ENCODE measurements around the gene NEGR1.

NEGR1 gene

GRCh38 chr1:71766748-71767147, 515.6 kb downstream of the NEGR1 start:
- no peak for DNase-seq
- intact Hi-C loops (cut with DNase I) = no loop called here

- DNase-seq = no peak
- intact Hi-C loops (cut with DNase I) = no loop called here
Measured at GRCh38 chr1:71762514-71763255, 519.7 kb downstream of the NEGR1 start.

DNA sequence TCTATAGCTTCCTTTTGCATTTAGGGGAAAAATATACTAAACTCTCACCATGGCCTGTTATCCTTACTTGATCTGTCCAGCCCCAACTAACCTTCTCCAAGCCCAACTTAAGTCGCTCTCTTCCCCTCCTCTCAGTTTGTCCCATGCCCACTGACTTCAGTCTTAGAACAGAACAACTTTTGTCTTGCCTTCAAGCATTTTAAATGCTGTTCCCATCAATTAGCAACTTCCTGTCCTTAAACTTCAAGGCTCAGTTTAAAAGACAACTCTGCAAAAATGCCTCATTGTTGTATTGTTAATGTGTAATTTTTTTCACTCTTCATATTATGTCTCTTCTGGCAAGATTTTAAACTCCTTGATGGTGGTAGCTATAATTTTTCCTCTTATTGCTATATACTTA, 526.9 kb downstream of the NEGR1 start:
- DNase-seq = no peak
- intact Hi-C loops (cut with DNase I) = no loop called here

DNA sequence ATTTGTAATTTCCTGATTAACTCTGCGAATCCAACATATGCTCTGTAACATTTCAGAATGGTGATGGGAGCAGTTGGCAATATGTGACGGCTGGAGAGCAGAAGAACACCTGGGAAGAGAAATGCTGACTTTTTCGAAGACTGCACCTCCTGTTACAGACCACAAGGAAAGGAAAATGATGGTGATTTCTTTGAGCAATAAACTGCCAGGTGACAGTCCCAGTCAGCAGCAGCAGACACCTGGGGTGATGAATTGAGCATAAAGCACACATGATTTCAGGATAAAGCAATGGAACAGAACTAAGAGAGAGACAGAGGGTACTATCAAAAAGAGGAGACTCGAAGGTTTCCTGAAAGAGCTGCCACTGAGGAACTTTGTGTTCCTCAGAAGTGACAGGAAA, 528.6 kb downstream of the NEGR1 start:
- DNase-seq = no peak
- intact Hi-C loops (cut with DNase I) = no loop called here

GRCh38 chr1:71745326-71745725, 537.0 kb downstream of the NEGR1 start:
- DNase-seq = no peak
- intact Hi-C loops (cut with DNase I) = no loop called here

GRCh38 chr1:71743862-71744261, 538.5 kb downstream of the NEGR1 start:
- DNase-seq = no peak
- intact Hi-C loops (cut with DNase I) = no loop called here

GRCh38 chr1:71738910-71739309, 543.4 kb downstream of the NEGR1 start:
- intact Hi-C loops (cut with DNase I) = no loop called here
- DNase-seq = no peak

GRCh38 chr1:71738256-71738655, 544.1 kb downstream of the NEGR1 start:
- no peak for DNase-seq
- intact Hi-C loops (cut with DNase I) = no loop called here

DNA sequence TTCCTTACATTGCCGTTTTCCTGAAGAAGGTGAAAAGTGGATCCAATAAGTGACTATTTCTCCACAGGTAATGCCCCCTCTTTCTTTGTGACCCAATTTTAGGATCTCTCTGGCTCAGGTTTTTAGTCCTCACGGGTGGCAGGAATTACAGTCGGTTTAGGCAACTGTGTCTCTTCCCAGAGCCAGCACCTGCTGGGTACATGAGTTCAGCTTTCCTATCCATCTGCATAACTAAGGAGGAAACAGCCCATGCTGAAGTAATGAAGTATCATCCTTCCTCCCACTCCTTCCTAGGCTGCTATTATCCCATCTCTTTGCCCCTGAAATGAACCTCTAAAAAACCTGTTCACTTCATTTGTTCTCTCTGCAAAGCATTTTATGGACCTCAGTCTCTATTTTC, 544.6 kb downstream of the NEGR1 start:
- intact Hi-C loops (cut with DNase I) = no loop called here
- no peak for DNase-seq

- DNase-seq = no peak
- intact Hi-C loops (cut with DNase I) = no loop called here
Measured at GRCh38 chr1:71733121-71733520, 549.2 kb downstream of the NEGR1 start.

DNA sequence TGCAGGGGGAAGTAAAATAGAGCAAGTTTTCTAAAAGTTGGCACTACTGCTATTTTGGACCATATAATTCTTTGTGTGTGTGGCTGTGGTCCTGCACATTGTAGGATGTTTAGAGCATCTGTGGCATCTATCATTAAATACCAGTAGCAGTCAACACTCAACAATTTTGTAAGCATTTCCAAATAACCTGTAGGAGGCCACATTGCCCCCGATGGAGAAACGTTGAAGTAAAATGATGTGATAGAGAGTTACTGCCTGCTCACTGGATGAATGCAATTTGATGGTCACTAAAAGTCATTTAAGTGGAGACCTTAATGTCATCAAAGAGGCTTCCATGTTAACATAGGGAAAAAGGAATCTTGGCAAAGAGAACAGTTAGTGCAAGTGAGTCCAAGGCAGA, 560.8 kb downstream of the NEGR1 start:
- DNase-seq = no peak
- intact Hi-C loops (cut with DNase I) = no loop called here

DNA sequence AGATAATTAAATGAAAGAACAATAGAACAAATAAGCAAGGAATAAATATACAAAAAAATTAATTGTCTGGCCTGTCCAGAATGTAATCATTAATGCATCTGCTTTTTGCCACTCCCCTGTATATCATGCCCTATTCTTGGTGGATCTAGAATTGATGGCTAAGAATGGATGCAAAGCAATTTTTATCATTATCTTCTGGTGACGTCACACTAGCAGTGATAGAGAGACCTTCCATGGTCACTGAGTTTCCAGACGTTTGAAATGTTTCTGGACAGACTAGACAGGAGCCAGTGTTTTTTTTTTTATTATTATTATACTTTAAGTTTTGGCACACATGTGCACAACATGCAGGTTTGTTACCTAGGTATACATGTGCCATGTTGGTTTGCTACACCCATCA, 563.0 kb downstream of the NEGR1 start:
- intact Hi-C loops (cut with DNase I) = no loop called here
- no peak for DNase-seq

DNA sequence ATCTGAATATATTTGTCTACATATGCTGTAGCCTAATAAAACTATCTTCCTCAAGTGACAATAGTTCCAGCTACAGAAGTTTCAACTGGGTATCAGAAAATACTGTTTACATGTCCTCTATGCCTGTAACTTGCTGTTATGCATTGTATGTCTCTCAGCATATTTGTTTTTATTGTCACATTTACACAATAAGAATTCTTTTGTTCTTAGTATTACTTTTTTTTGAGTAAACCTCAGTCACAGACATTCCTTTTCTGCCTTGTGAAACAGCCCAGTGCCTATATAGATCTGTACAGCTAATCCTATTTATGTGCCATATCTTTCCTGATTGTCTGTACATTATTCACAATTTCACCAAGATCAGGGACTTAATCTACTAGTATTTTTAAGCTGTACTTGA, 565.2 kb downstream of the NEGR1 start:
- DNase-seq = no peak
- intact Hi-C loops (cut with DNase I) = no loop called here

GRCh38 chr1:71711456-71711855, 570.9 kb downstream of the NEGR1 start:
- no peak for DNase-seq

GRCh38 chr1:71706029-71706671, 576.2 kb downstream of the NEGR1 start:
- intact Hi-C loops (cut with DNase I) = no loop called here
- peak in 1 of 42 donors; percentile 4 for DNase-seq

More at GRCh38 chr1:71711456-71711855, 570.9 kb downstream of the NEGR1 start:
- intact Hi-C loops (cut with DNase I) = no loop called here

- intact Hi-C loops (cut with DNase I) = no loop called here
- no peak for DNase-seq
Measured at GRCh38 chr1:71698186-71698585, 584.2 kb downstream of the NEGR1 start.

DNA sequence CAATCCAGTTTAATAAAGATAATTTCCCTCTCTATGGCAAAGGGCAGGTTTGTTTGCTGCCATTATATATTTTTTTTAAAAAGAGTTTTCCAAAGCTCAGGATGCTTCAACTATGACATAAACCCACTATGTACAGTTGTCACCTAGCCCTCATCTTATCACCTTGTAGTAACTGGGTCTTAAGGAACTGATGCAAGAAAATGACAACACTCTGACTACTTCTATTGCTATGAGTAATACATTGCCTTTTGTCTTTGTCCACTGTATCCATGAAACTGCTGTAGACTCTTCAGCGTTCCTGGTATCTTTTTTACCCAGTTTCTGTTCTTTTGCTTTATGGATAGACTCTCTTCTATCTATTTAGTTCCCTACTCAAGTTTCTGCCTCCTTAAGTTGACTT, 586.5 kb downstream of the NEGR1 start:
- no peak for DNase-seq
- intact Hi-C loops (cut with DNase I) = no loop called here

- intact Hi-C loops (cut with DNase I) = no loop called here
- no peak for DNase-seq
Measured at GRCh38 chr1:71695084-71695483, 587.3 kb downstream of the NEGR1 start.

DNA sequence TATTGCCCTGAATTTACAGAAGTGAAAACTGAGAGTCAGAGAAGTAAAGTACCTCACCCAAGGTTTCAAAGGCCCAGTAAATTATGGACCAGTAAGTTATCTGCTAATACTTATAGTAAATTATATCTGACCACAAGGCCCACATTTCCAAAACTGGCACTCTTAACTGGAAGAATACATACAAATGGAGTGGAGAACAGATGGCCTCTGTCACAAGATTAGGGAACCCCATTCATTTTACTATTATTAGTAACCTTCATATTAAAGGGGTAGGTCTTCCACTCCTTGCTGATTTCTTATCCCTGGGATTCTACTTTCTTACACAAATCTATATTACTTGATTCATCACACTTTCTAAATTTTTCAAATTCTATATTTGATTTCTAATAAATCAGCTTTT, 588.8 kb downstream of the NEGR1 start:
- intact Hi-C loops (cut with DNase I) = no loop called here
- no peak for DNase-seq

DNA sequence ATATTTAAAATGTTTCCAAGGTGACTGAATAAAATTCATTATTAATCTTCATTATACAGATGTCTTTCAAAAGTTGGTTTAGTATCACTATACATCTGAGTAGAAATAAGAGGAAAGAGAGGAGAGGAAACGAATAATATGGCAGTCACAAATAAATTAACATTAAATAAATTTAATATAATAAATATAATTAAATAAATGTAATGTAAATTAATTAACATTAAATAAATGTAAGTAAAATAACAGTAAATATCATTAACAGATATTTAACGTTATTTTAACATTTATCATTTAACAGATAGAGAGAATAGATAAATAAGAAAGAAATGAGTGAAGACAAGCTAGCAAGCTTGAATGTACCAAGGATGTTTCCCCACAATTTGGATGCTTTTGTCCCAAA, 592.7 kb downstream of the NEGR1 start:
- no peak for DNase-seq
- intact Hi-C loops (cut with DNase I) = no loop called here

DNA sequence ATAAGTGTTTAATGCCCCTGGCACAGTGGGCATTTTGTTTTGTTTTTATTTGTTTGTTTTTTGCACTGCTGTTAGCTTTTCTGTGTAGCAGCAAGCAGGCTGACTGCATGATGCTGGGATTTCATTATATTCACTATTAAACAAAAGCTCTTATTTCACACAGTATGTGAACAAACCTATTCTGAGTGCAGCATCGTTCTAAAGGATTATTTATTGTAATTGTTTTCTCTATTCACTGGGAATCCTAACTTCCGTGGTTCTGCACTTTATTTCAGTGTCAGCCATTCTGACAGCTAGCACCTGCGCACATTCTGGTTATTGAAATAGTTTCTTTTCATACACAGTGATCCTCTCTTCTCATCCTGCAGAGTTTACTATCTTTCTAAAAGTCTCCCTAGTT, 595.0 kb downstream of the NEGR1 start:
- no peak for DNase-seq
- intact Hi-C loops (cut with DNase I) = no loop called here
